Erythroblast (primary cell): Measurements from ENCODE around the gene MYO1F.

Experiments
- GATA1 ChIP-seq: IDR thresholded peaks from 2 replicates; pipeline ENCODE4 v1.6.1; 2011; ENCODE audit warnings: low read depth, mild to moderate bottlenecking, control low read depth, low read length, moderate library complexity
- POLR2A ChIP-seq: IDR thresholded peaks from 2 replicates; pipeline ENCODE4 v1.6.1; 2011; ENCODE audit warnings: mild to moderate bottlenecking, low read length

GRCh38 chr19:8476524-8476923, 100.7 kb downstream of the MYO1F start:
- TF ChIP-seq POLR2A: no peak
- TF ChIP-seq GATA1: no peak
